PC-9 (cell line): ENCODE data around the gene PPL. TPM values are rescaled to one million over a fixed set of nuclear protein-coding genes. Genes with fewer than 3 reads are reported as not detected.

Experiments used
- BruUV-seq: library from RNA; stranded (reverse); fragments of 400-500 nt; replicated peaks from 2 replicates; lab custom pipeline; 2021; lab: Mats Ljungman, UMichigan
- CTCF ChIA-PET: fragments of 300-600 bp; sonication (Branson Sonifier 250); formaldehyde crosslinking; loops from one replicate; lab custom pipeline; 2022; ENCODE audit warnings: antibody characterized with exemption; lab: Charles Lee
- POLR2A ChIA-PET: fragments of 300-600 bp; sonication (Branson Sonifier 250); formaldehyde crosslinking; loops from one replicate; lab custom pipeline; 2022; ENCODE audit warnings: antibody characterized with exemption; ENCODE audit not compliant: unreplicated experiment; lab: Charles Lee
- DNase-seq, 2 experiments: peaks; one replicate each; pipeline versions ENCODE4 v3.0.0 to v3.0.0-alpha.2; 2015 to 2022; ENCODE audit warnings: mixed read lengths in 1 of 2
- H2AFZ ChIP-seq: fragments of 200-600 bp; sonication (generic); 2 replicates; pipeline ENCODE4 v1.8.1; 2017; ENCODE audit warnings: antibody characterized with exemption
- H3F3A ChIP-seq: fragments of 200-600 bp; sonication (generic); 2 replicates; pipeline ENCODE4 v1.8.1; 2017; ENCODE audit warnings: antibody characterized with exemption, mild to moderate bottlenecking, low read depth; ENCODE audit not compliant: insufficient read depth
- H3K27ac ChIP-seq: fragments of 200-600 bp; sonication (generic); 2 replicates; pipeline ENCODE4 v1.6.1; 2016; ENCODE audit warnings: mixed run types
- H3K27me3 ChIP-seq: fragments of 200-600 bp; sonication (generic); 2 replicates; pipeline ENCODE4 v1.6.1; 2016; ENCODE audit warnings: low read depth, mixed run types; ENCODE audit not compliant: insufficient read depth
- H3K36me3 ChIP-seq: fragments of 200-600 bp; sonication (generic); 2 replicates; pipeline ENCODE4 v1.6.1; 2016; ENCODE audit warnings: low read depth, mixed run types
- H3K4me1 ChIP-seq: fragments of 200-600 bp; sonication (generic); replicated peaks from 2 replicates; pipeline ENCODE4 v1.6.1; 2016; ENCODE audit warnings: mixed run types; ENCODE audit not compliant: insufficient read depth
- H3K4me2 ChIP-seq: fragments of 200-600 bp; sonication (generic); 2 replicates; pipeline ENCODE4 v1.6.1; 2017; ENCODE audit warnings: mixed run types
- H3K4me3 ChIP-seq: fragments of 200-600 bp; sonication (generic); 2 replicates; pipeline ENCODE4 v1.6.1; 2016; ENCODE audit warnings: mixed run types
- H3K79me2 ChIP-seq: fragments of 200-600 bp; sonication (generic); 2 replicates; pipeline ENCODE4 v1.6.1; 2017; ENCODE audit warnings: low read depth, mixed run types
- H3K9me2 ChIP-seq: fragments of 200-600 bp; sonication (generic); 2 replicates; pipeline ENCODE4 v1.8.1; 2017; ENCODE audit warnings: mild to moderate bottlenecking; ENCODE audit not compliant: insufficient read depth
- H3K9me3 ChIP-seq: fragments of 200-600 bp; sonication (generic); 2 replicates; pipeline ENCODE4 v1.8.1; 2016; ENCODE audit warnings: low read depth; ENCODE audit not compliant: insufficient read depth
- H4K20me1 ChIP-seq: fragments of 200-600 bp; sonication (generic); 2 replicates; pipeline ENCODE4 v1.8.1; 2017; ENCODE audit not compliant: insufficient read depth
- CTCF ChIP-seq: fragments of 200-600 bp; sonication (generic); conservative IDR thresholded peaks from 2 replicates; pipeline ENCODE4 v1.6.1; 2017; ENCODE audit warnings: mixed run types, antibody characterized with exemption, mild to moderate bottlenecking, moderate library complexity
- EZH2 ChIP-seq: fragments of 200-600 bp; sonication (generic); IDR thresholded peaks from 2 replicates; pipeline ENCODE4 v1.8.0; 2017; ENCODE audit warnings: antibody characterized with exemption, low read depth
- intact Hi-C: fragments of 100-400 bp; cut with micrococcal nuclease; formaldehyde crosslinking; loops from one replicate; pipeline ENCODE4 v1.10.0; 2022; ENCODE audit not compliant: unreplicated experiment
- total RNA-seq: library from RNA; stranded (reverse); gene quantifications from 2 replicates; pipeline ENCODE4 v1.2.3, GENCODE V29; 2021

PPL gene
- total RNA-seq, 1 experiment from 2014 or later, result 187 TPM

- BruUV-seq, result no TSS peak
- Histone ChIP-seq H3K9me2 (no peaks in the 10 kb centered on the region), H3K27ac (no peak overlapping the region), H3K9me3 (no peaks in the 10 kb centered on the region), H3K27me3 (no peaks in the 10 kb centered on the region), H3K79me2 (peaks cover 53% of the 10 kb centered on the region), H3K36me3 (peaks cover 12% of the 10 kb centered on the region; the same call in 1 of the 2 replicates), H3K4me1 (peaks cover 64% of the 10 kb centered on the region), H4K20me1 (no peaks in the 10 kb centered on the region), H3K4me3 (no peak overlapping the region), H3K4me2 (no peak overlapping the region), H3F3A (peaks cover 66% of the 10 kb centered on the region), H2AFZ (no peak overlapping the region)
- POLR2A ChIA-PET, result interaction anchor here (0.7 kb wide), 1 partner anchor 13 kb away, joined by 3 read pairs; no protein-coding TSS in a partner anchor
- TF ChIP-seq EZH2 (no peak), CTCF (no peak)
- CTCF ChIA-PET, result no interaction called here
- intact Hi-C loops, result loop anchor here (2.0 kb wide), 1 partner anchor 31 kb away; no protein-coding TSS in a partner anchor
- DNase-seq, result no peak
These were observed 23.0 kb downstream of the PPL start for GRCh38 chr16:4913774-4914525.

- POLR2A ChIA-PET, result interaction anchor here (0.7 kb wide), 2 partner anchors 14 to 22 kb away, joined by 3 to 4 read pairs; no protein-coding TSS in a partner anchor
- peaks cover 49% of the 10 kb centered on the region for H3K79me2 ChIP-seq
These were observed 23.7 kb downstream of the PPL start for GRCh38 chr16:4913130-4913773.

More at GRCh38 chr16:4913130-4913773, 23.7 kb downstream of the PPL start:
- CTCF ChIA-PET, result no interaction called here
- BruUV-seq, result no TSS peak
- TF ChIP-seq EZH2 (no peak), CTCF (no peak)
- Histone ChIP-seq H3K9me2 (no peaks in the 10 kb centered on the region), H3K27ac (peak overlapping the region; percentile 47; the same call in 1 of the 2 replicates), H3K36me3 (peaks cover 12% of the 10 kb centered on the region; the same call in 1 of the 2 replicates), H4K20me1 (no peaks in the 10 kb centered on the region), H2AFZ (no peak overlapping the region), H3F3A (peaks cover 64% of the 10 kb centered on the region), H3K9me3 (no peaks in the 10 kb centered on the region), H3K4me3 (no peak overlapping the region), H3K4me2 (no peak overlapping the region), H3K27me3 (no peaks in the 10 kb centered on the region), H3K4me1 (peaks cover 57% of the 10 kb centered on the region)
- no peak for DNase-seq
- intact Hi-C loops, result loop anchor here (2.0 kb wide), 1 partner anchor 30 kb away; no protein-coding TSS in a partner anchor
